Measurements from ENCODE around the gene VEZT. TPM values are rescaled to one million over a fixed set of nuclear protein-coding genes. Genes with fewer than 3 reads are reported as not detected.
"Not testable (repeated sequence)": the region's sequence is repeated elsewhere in the genome, so short reads cannot be mapped to it uniquely, and the experiment has no call there.

The VEZT gene
- total RNA-seq, 1 experiment from 2014 or later, result 46.4 TPM

DNA sequence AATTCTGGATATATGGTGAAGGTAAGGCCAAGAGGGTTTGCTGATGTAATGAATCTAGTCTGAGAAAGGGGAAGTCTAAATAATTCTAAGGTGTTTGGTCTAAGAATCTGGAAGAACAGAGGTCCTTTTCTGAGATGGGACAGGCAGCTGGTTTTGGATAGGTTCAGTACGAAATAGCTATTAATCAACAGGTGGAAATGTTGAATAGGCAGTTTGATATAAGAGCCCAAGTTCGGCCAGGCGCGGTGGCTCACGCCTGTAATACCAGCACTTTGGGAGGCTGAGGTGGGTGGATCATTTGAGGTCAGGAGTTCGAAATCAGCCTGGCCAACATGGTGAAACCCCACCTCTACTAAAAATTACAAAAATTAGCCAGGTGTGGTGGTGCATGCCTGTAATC lies 97.1 kb downstream of the VEZT start:
- RAD21 ChIA-PET (ENCODE audit: low non-redundant PET in 1 of 2, low total read pairs in 2 of 2, uncharacterized antibody in 2 of 2, unreplicated experiment in 2 of 2); CTCF ChIA-PET; H3K9me2 ChIP-seq (ENCODE audit: insufficient read depth); H2AFZ ChIP-seq (ENCODE audit: low read depth, low read length, poor library complexity, severe bottlenecking); H3K36me3 ChIP-seq (ENCODE audit: control insufficient read depth in 1 of 2, insufficient read depth in 2 of 2, low read length in 2 of 2); H3K4me3 ChIP-seq (replicated peaks in 1 of 2; ENCODE audit: low read depth in 1 of 2, low read length in 2 of 2); H3K4me2 ChIP-seq (ENCODE audit: low read length); DNase-seq (ENCODE audit: low read depth, low spot score); BruUV-seq (replicated peaks); H3K9me3 ChIP-seq (ENCODE audit: control insufficient read depth in 1 of 2, insufficient read depth in 1 of 2, low read depth in 1 of 2, low read length in 2 of 2); POLR2A ChIA-PET; H3K27me3 ChIP-seq (ENCODE audit: insufficient read depth, low read length); intact Hi-C loops (cut with micrococcal nuclease); H3K4me1 ChIP-seq (ENCODE audit: control insufficient read depth in 1 of 2, insufficient read depth in 2 of 2, low read length in 2 of 2); ATAC-seq; H4K20me1 ChIP-seq (ENCODE audit: insufficient read depth); H3K27ac ChIP-seq (ENCODE audit: low read depth, low read length); H3K79me2 ChIP-seq (ENCODE audit: insufficient read depth, low read length); H3K9ac ChIP-seq (ENCODE audit: low read length): not testable (repeated sequence)

DNA sequence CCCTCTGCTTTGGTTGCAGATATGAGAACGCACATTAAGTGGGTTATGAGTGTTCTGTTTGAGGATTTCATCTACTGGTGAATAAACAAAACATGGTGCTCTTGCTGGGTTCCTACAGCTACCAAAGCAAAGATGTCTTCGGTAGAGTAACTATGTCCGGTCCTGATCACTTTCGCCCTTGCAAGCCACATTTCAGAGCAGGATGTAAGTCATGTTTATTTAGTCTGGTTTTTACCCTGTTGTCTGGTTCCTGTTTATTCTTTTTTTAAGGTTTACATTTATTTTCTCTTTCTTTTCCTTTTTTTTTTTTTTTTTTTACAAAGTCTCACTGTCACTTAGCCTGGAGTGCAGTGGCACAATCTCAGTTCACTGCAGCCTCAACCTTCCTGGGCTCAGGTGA lies 99.2 kb downstream of the VEZT start:
- Histone ChIP-seq H2AFZ (ENCODE audit: low read depth, low read length, poor library complexity, severe bottlenecking) (no peak overlapping the region), H3K9me3 (ENCODE audit: control insufficient read depth in 1 of 2, insufficient read depth in 1 of 2, low read depth in 1 of 2, low read length in 2 of 2) (no peaks in the 10 kb centered on the region), H3K27me3 (ENCODE audit: insufficient read depth, low read length) (no peaks in the 10 kb centered on the region), H3K27ac (ENCODE audit: low read depth, low read length) (no peak overlapping the region), H3K9me2 (ENCODE audit: insufficient read depth) (no peaks in the 10 kb centered on the region), H3K4me2 (ENCODE audit: low read length) (no peak overlapping the region), H3K4me3 (replicated peaks in 1 of 2; ENCODE audit: low read depth in 1 of 2, low read length in 2 of 2) (no peak overlapping the region), H3K36me3 (ENCODE audit: control insufficient read depth in 1 of 2, insufficient read depth in 2 of 2, low read length in 2 of 2) (no peaks in the 10 kb centered on the region), H3K9ac (ENCODE audit: low read length) (no peak overlapping the region), H4K20me1 (ENCODE audit: insufficient read depth) (no peaks in the 10 kb centered on the region), H3K79me2 (ENCODE audit: insufficient read depth, low read length) (no peaks in the 10 kb centered on the region), H3K4me1 (ENCODE audit: control insufficient read depth in 1 of 2, insufficient read depth in 2 of 2, low read length in 2 of 2) (no peaks in the 10 kb centered on the region)
- no TSS peak for BruUV-seq (replicated peaks)
- ChIA-PET CTCF (no interaction called here), RAD21 (ENCODE audit: low non-redundant PET in 1 of 2, low total read pairs in 2 of 2, uncharacterized antibody in 2 of 2, unreplicated experiment in 2 of 2) (no interaction called here), POLR2A (no interaction called here)
- no peak for DNase-seq (ENCODE audit: low read depth, low spot score)
- TF ChIP-seq SRF (IDR thresholded peaks at IDR 0.05; ENCODE audit: low read depth), result no peak
- TF ChIP-seq EZH2phosphoT487 (IDR thresholded peaks at IDR 0.05; ENCODE audit: borderline replicate concordance), result no peak
- no peak for TF ChIP-seq RAD21 (IDR thresholded peaks at IDR 0.05; ENCODE audit: low read depth)
- TF ChIP-seq TCF7L2 (IDR thresholded peaks at IDR 0.05; ENCODE audit: borderline replicate concordance, extremely low read depth, insufficient read depth, insufficient read length), result no peak
- TF ChIP-seq EZH2 (IDR thresholded peaks at IDR 0.05), result no peak
- TF ChIP-seq, protein P1, sequence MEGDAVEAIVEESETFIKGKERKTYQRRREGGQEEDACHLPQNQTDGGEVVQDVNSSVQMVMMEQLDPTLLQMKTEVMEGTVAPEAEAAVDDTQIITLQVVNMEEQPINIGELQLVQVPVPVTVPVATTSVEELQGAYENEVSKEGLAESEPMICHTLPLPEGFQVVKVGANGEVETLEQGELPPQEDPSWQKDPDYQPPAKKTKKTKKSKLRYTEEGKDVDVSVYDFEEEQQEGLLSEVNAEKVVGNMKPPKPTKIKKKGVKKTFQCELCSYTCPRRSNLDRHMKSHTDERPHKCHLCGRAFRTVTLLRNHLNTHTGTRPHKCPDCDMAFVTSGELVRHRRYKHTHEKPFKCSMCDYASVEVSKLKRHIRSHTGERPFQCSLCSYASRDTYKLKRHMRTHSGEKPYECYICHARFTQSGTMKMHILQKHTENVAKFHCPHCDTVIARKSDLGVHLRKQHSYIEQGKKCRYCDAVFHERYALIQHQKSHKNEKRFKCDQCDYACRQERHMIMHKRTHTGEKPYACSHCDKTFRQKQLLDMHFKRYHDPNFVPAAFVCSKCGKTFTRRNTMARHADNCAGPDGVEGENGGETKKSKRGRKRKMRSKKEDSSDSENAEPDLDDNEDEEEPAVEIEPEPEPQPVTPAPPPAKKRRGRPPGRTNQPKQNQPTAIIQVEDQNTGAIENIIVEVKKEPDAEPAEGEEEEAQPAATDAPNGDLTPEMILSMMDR (IDR thresholded peaks at IDR 0.05 in 2 of 3, conservative IDR thresholded peaks at IDR 0.05 in 1 of 3; ENCODE audit: borderline replicate concordance in 1 of 3, insufficient read depth in 1 of 3, low read depth in 2 of 3, low read length in 2 of 3), result no peak
- no peak for TF ChIP-seq CEBPB (IDR thresholded peaks at IDR 0.05; ENCODE audit: low read depth)
- no peak for TF ChIP-seq ZFX (IDR thresholded peaks at IDR 0.05)
- intact Hi-C loops (cut with micrococcal nuclease), result no loop called here
- no peak for ATAC-seq

Measured in HCT116 (cell line).